Heart right ventricle (tissue), 16 donors: Measurements from ENCODE around the gene IPCEF1. TPM values are rescaled to one million over a fixed set of nuclear protein-coding genes. Genes with fewer than 3 reads are reported as not detected.

ENCODE experiments used
- ATAC-seq, 8 donors: fragments of 200-7000 bp; cut with Tn5 transposase; one replicate each; pipeline ENCODE4 v1.9.1; 2020; ENCODE audit warnings: mild to moderate bottlenecking in 8 of 8, moderate library complexity in 8 of 8, moderate number of reproducible peaks in 1 of 8
- DNase-seq, 2 donors: peaks; one replicate each; pipeline ENCODE4 v3.0.0-alpha.2; 2020
- H3K27ac ChIP-seq, 10 donors: fragments of 200-600 bp; sonication (generic) in 2 of 10; one replicate each; pipeline versions ENCODE4 v1.5.0 to v1.8.0; 2020 to 2022; ENCODE audit warnings: mild to moderate bottlenecking in 3 of 10
- H3K27me3 ChIP-seq, 7 donors: fragments of 200-600 bp; one replicate each; pipeline ENCODE4 v1.8.0; 2021 to 2022; ENCODE audit warnings: mild to moderate bottlenecking in 2 of 7
- H3K36me3 ChIP-seq, 9 donors: fragments of 200-600 bp; sonication (generic) in 1 of 9; one replicate each; pipeline versions ENCODE4 v1.5.0 to v1.8.0; 2020 to 2022; ENCODE audit warnings: mild to moderate bottlenecking in 2 of 9
- H3K4me1 ChIP-seq, 9 donors: fragments of 200-600 bp; sonication (generic) in 1 of 9; one replicate each; pipeline versions ENCODE4 v1.5.0 to v1.8.0; 2020 to 2022; ENCODE audit warnings: mild to moderate bottlenecking in 4 of 9
- H3K4me3 ChIP-seq, 10 donors: fragments of 200-600 bp; sonication (generic) in 2 of 10; one replicate each; pipeline versions ENCODE4 v1.5.0 to v1.8.0; 2020 to 2022; ENCODE audit warnings: mild to moderate bottlenecking in 7 of 10, moderate library complexity in 2 of 10
- H3K9me3 ChIP-seq, 11 donors: fragments of 200-600 bp in 10 of 11; sonication (generic) in 2 of 11; one replicate each; pipeline versions ENCODE4 v1.5.0 to v1.8.0; 2013 to 2022; ENCODE audit warnings: mild to moderate bottlenecking in 2 of 11, control low read depth in 1 of 11, moderate library complexity in 1 of 11
- CTCF ChIP-seq, 9 donors: fragments of 200-600 bp; sonication (generic) in 2 of 9; IDR thresholded peaks; one replicate each; pipeline versions ENCODE4 v1.5.0 to v1.8.0; 2021 to 2022; ENCODE audit warnings: antibody characterized with exemption in 9 of 9, mild to moderate bottlenecking in 5 of 9, moderate library complexity in 1 of 9
- WGBS, 2 donors: extraction: QIAGEN DNeasy Blood & Tissue Kit; methylation state at CpG; one replicate each; pipeline ENCODE4 v1.1.7; 2013; ENCODE audit warnings: inconsistent platforms in 1 of 2; 5-methylcytosine and 5-hydroxymethylcytosine counted together
- intact Hi-C, 10 donors: fragments of 100-400 bp; cut with DNase I; formaldehyde crosslinking; loops; one replicate each; pipeline versions ENCODE4 v1.11.1 to v1.14.2; 2022
- polyA plus RNA-seq, 2 donors: library from polyadenylated mRNA; stranded (reverse); fragments of 200-250 nt; gene quantifications; one replicate each; pipeline ENCODE4 v1.2.3, GENCODE V29; 2013
- total RNA-seq, 10 donors: library from RNA; stranded (reverse); fragmentation: NEBNext Ultra II Directional in 3 of 10; extraction: Animal tissue kit (Norgen Biotek cat#: 25700) in 3 of 10; gene quantifications; one replicate each; pipeline versions ENCODE4 v1.2.1 to v1.2.4, GENCODE V29; 2021 to 2023
- donor health status: Arrhythmogenic right ventricular cardiomyopathy.
- donor health status: ischemic (EF 13 %, LVEDD 7.1; RV severe dilation, severe dysfunction).
- donor health status: healthy with polysubstance abuse.
- donor health status: DM: no; HTN: yes; CAD: no.
- donor health status: DM: no; HTN: no; CAD: no.
- donor health status: ischemic (EF 25% LVEDD 6.9; RV normal size, moderate dysfunction).
- donor health status: ischemic (EF 25% LVEDD 5.7; RV mildly dilated, moderate dysfunction).
- donor health status: healthy.
- donor health status: DM: yes; HTN: yes; CAD: no.
- donor health status: Ischemic cardiomyopathy.
- donor health status: ischemic (EF 35%, LVEDD 5.7; RV mildly dilated, moderate dysfunction).
- donor health status: nonischemic (EF 11% LVEDD 7.7; RV severe dilation, severe dysfunction).
- donor health status: DM: yes; HTN: yes; CAD: no.
- donor health status: PGD.
- donor health status: ischemic (EF 29% LVEDD 5.4; RV normal size, mild dysfunction).
- donor health status: nonischemic (EF 23%, LVEDD 6.1; RV moderate dilation, normal function).

IPCEF1 gene
- total and polyA plus RNA-seq, 12 donors = 0.06 to 5.0 (median 1.4) TPM

DNA sequence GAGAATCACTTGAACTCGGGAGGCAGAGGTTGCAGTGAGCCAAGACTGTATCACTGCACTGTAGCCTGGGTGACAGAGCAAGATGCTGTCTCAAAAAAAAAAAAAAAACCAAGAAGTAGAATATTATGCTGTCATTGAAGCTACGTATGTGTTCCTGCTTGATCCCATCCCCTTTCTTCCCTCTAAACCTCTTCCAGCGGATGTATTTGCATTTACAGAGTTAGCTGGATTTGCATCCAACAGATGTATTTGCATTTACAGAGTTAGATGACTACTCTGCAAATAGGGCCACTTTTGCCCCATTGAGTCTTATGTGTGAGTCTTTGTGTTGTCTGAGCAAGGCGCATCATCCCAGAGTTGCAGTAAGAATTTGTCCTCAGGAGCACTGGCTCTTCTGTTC lies 24.9 kb upstream of the IPCEF1 start:
- no peak for TF ChIP-seq CTCF (IDR thresholded peaks at IDR 0.05)
- DNase-seq (no peak), ATAC-seq (no peak)
- intact Hi-C loops = no loop called here
- peaks cover 0 to 11% (median 0%) of the 10 kb centered on the region in 11 donors for H3K9me3 ChIP-seq
- no peak overlapping the region for H3K27ac ChIP-seq
- H3K36me3 ChIP-seq = no peaks in the 10 kb centered on the region
- H3K4me3 ChIP-seq = no peak overlapping the region
- H3K4me1 ChIP-seq = peaks cover 0 to 10% (median 0%) of the 10 kb centered on the region in 9 donors
- no peaks in the 10 kb centered on the region for H3K27me3 ChIP-seq
- WGBS, 2 donors = 96 to 97% methylated on average over 4 of the region's 4 CpGs

- intact Hi-C loops = no loop called here
- H3K36me3 ChIP-seq = no peaks in the 10 kb centered on the region
- 54 to 65% methylated on average over 2 of the region's 2 CpGs for WGBS, 2 donors
- H3K27me3 ChIP-seq = no peaks in the 10 kb centered on the region
- no peak overlapping the region for H3K27ac ChIP-seq
- no peak for ATAC-seq
- no peak overlapping the region for H3K4me3 ChIP-seq
- no peak for TF ChIP-seq CTCF (IDR thresholded peaks at IDR 0.05)
- H3K4me1 ChIP-seq = peaks cover 0 to 10% (median 0%) of the 10 kb centered on the region in 9 donors
- H3K9me3 ChIP-seq = peaks cover 0 to 11% (median 0%) of the 10 kb centered on the region in 11 donors
- no peak for DNase-seq
Measured at GRCh38 chr6:154380741-154381140, 24.1 kb upstream of the IPCEF1 start.

- no peak for ATAC-seq
- H3K4me1 ChIP-seq = peaks cover 0 to 10% (median 0%) of the 10 kb centered on the region in 9 donors
- WGBS, 2 donors = 96 to 99% methylated on average over 3 of the region's 3 CpGs
- no peak overlapping the region for H3K4me3 ChIP-seq
- no peak for DNase-seq
- TF ChIP-seq CTCF (IDR thresholded peaks at IDR 0.05) = no peak
- intact Hi-C loops = loop anchor here in 6 of 10 donors (10.0 kb wide), 1 partner anchor 225 kb away; no protein-coding TSS in a partner anchor
- H3K27ac ChIP-seq = no peak overlapping the region
- no peaks in the 10 kb centered on the region for H3K27me3 ChIP-seq
- peaks cover 0 to 11% (median 0%) of the 10 kb centered on the region in 11 donors for H3K9me3 ChIP-seq
- no peaks in the 10 kb centered on the region for H3K36me3 ChIP-seq
Measured at GRCh38 chr6:154379585-154379984, 23.0 kb upstream of the IPCEF1 start.

DNA sequence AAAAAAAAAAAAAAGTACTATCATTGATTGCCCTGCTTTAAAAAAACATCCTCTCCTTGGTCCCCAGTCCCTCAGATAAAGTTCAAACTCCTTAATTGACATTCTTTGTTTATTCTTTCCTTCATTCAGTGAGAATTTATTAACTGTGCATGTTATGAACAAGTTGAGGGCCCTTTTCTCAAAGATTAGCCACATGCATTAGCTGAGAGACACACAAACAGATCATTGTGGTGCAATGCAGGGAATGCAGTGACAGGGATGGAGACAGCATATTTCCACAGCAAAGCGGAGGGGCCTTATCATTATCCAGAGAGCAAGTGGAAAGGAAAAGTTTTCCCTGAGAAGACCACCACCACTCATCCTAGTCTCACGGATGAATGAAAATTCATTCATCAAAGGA lies 21.9 kb upstream of the IPCEF1 start:
- H3K27me3 ChIP-seq = no peaks in the 10 kb centered on the region
- TF ChIP-seq CTCF (IDR thresholded peaks at IDR 0.05) = no peak
- H3K27ac ChIP-seq = no peak overlapping the region
- intact Hi-C loops = loop anchor here in 6 of 10 donors (10.0 kb wide), 1 partner anchor 224 kb away; no protein-coding TSS in a partner anchor
- no peak overlapping the region for H3K4me3 ChIP-seq
- H3K4me1 ChIP-seq = peaks cover 0 to 10% (median 0%) of the 10 kb centered on the region in 9 donors
- H3K36me3 ChIP-seq = no peaks in the 10 kb centered on the region
- whole genome bisulfite sequencing, 2 donors = 80 to 86% methylated on average over 2 of the region's 2 CpGs
- no peak for DNase-seq
- peaks cover 0 to 14% (median 0%) of the 10 kb centered on the region in 11 donors for H3K9me3 ChIP-seq
- no peak for ATAC-seq
